CD14-positive monocyte (primary cell): Measurements from ENCODE around the gene CDC42BPB. TPM values are rescaled to one million over a fixed set of nuclear protein-coding genes. Genes with fewer than 3 reads are reported as not detected.

Experiments used
- DNase-seq, 3 donors: peaks; one replicate each; pipeline ENCODE4 v3.0.0-alpha.2; 2011 to 2022
- H2AFZ ChIP-seq: 2 replicates; pipeline ENCODE4 v1.6.0; 2012; ENCODE audit warnings: mild to moderate bottlenecking, low read depth, low read length, inconsistent platforms; ENCODE audit not compliant: insufficient read depth, poor library complexity, severe bottlenecking
- H3K27ac ChIP-seq, 2 donors: 1 replicate in 1 of 2; 2 replicates in 1 of 2; pipeline ENCODE4 v1.5.1; 2012 to 2013; ENCODE audit warnings: low read length in 2 of 2, control low read depth in 1 of 2, inconsistent platforms in 1 of 2, low read depth in 1 of 2, mild to moderate bottlenecking in 1 of 2
- H3K27me3 ChIP-seq, 2 donors: one replicate each; pipeline versions ENCODE4 v1.6.0 to v1.6.1; 2011 to 2013; ENCODE audit warnings: low read length in 2 of 2; ENCODE audit not compliant: control insufficient read depth in 2 of 2, insufficient read depth in 2 of 2
- H3K36me3 ChIP-seq, 2 donors: replicated peaks in 1 of 2; 1 replicate in 1 of 2; 2 replicates in 1 of 2; pipeline versions ENCODE4 v1.5.1 to v1.6.1; 2012 to 2013; ENCODE audit warnings: low read length in 2 of 2, control low read depth in 1 of 2, inconsistent platforms in 1 of 2, mild to moderate bottlenecking in 1 of 2; ENCODE audit not compliant: insufficient read depth in 2 of 2, control insufficient read depth in 1 of 2
- H3K4me1 ChIP-seq, 2 donors: 1 replicate in 1 of 2; 2 replicates in 1 of 2; pipeline versions ENCODE4 v1.5.1 to v1.6.1; 2012 to 2013; ENCODE audit warnings: low read length in 2 of 2, control low read depth in 1 of 2, inconsistent platforms in 1 of 2, mild to moderate bottlenecking in 1 of 2, moderate library complexity in 1 of 2; ENCODE audit not compliant: insufficient read depth in 2 of 2, control insufficient read depth in 1 of 2
- H3K4me2 ChIP-seq: replicated peaks from 2 replicates; pipeline ENCODE3; 2012; ENCODE audit warnings: low read length, moderate library complexity, mild to moderate bottlenecking; ENCODE audit not compliant: poor library complexity, severe bottlenecking; ENCODE audit errors: extremely low read depth
- H3K4me3 ChIP-seq, 3 experiments: fragments of 200-600 bp in 1 of 3; sonication (generic) in 1 of 3; replicated peaks in 1 of 3; 1 replicate in 2 of 3; 2 replicates in 1 of 3; pipeline ENCODE4 v1.5.1; 2011 to 2013; ENCODE audit warnings: low read length in 3 of 3, mild to moderate bottlenecking in 3 of 3, control low read depth in 2 of 3, low read depth in 2 of 3, inconsistent platforms in 1 of 3, moderate library complexity in 1 of 3
- H3K79me2 ChIP-seq: 2 replicates; pipeline ENCODE4 v1.6.0; 2012; ENCODE audit warnings: mild to moderate bottlenecking, control low read depth, inconsistent platforms, low read length, moderate library complexity; ENCODE audit not compliant: insufficient read depth
- H3K9ac ChIP-seq: 2 replicates; pipeline ENCODE4 v1.6.0; 2017; ENCODE audit warnings: low read length, mild to moderate bottlenecking; ENCODE audit not compliant: insufficient read depth, poor library complexity, severe bottlenecking
- H3K9me3 ChIP-seq, 2 donors: replicated peaks in 1 of 2; 1 replicate in 1 of 2; 2 replicates in 1 of 2; pipeline versions ENCODE4 v1.5.1 to v1.6.1; 2012 to 2013; ENCODE audit warnings: low read length in 2 of 2, control low read depth in 1 of 2; ENCODE audit not compliant: control insufficient read depth in 1 of 2, insufficient read depth in 1 of 2
- H4K20me1 ChIP-seq: 2 replicates; pipeline ENCODE4 v1.6.0; 2012; ENCODE audit warnings: mild to moderate bottlenecking, low read length, control low read depth, moderate library complexity; ENCODE audit not compliant: insufficient read depth
- H3K27ac Mint-ChIP-seq, 7 donors: one replicate each; pipeline ENCODE4 v1.8.0; 2020; ENCODE audit warnings: mild to moderate bottlenecking in 7 of 7, mixed read lengths in 7 of 7, moderate library complexity in 6 of 7, inconsistent platforms in 2 of 7
- H3K27me3 Mint-ChIP-seq, 3 donors: one replicate each; pipeline ENCODE4 v1.8.0; 2021 to 2022; ENCODE audit warnings: low read depth in 3 of 3, mild to moderate bottlenecking in 3 of 3, mixed read lengths in 3 of 3, moderate library complexity in 3 of 3, inconsistent platforms in 1 of 3
- H3K36me3 Mint-ChIP-seq, 2 donors: one replicate each; pipeline ENCODE4 v1.8.0; 2020; ENCODE audit warnings: mixed read lengths in 2 of 2, inconsistent platforms in 1 of 2, mild to moderate bottlenecking in 1 of 2
- H3K4me1 Mint-ChIP-seq: one replicate; pipeline ENCODE4 v1.8.0; 2020; ENCODE audit warnings: mild to moderate bottlenecking, mixed read lengths
- H3K4me3 Mint-ChIP-seq, 2 donors: one replicate each; pipeline ENCODE4 v1.8.0; 2020; ENCODE audit warnings: mild to moderate bottlenecking in 2 of 2, mixed read lengths in 2 of 2, moderate library complexity in 1 of 2
- H3K9me3 Mint-ChIP-seq, 7 donors: one replicate each; pipeline ENCODE4 v1.8.0; 2020 to 2022; ENCODE audit warnings: mixed read lengths in 7 of 7, mild to moderate bottlenecking in 6 of 7, moderate library complexity in 6 of 7, inconsistent platforms in 2 of 7
- CTCF ChIP-seq: fragments of 200-600 bp; IDR thresholded peaks from one replicate; pipeline ENCODE4 v1.8.0; 2022; ENCODE audit warnings: antibody characterized with exemption, mild to moderate bottlenecking
- WGBS: methylation state at CpG from one replicate; pipeline ENCODE4 v1.1.5; 2013; ENCODE audit warnings: missing lambda C conversion rate; ENCODE audit not compliant: insufficient coverage; 5-methylcytosine and 5-hydroxymethylcytosine counted together
- intact Hi-C, 2 donors: fragments of 100-400 bp; cut with micrococcal nuclease; formaldehyde crosslinking; loops; one replicate each; pipeline versions ENCODE4 v1.15.0 to v1.15.1; 2023
- polyA plus RNA-seq, 3 donors: library from polyadenylated mRNA; depleted of rRNA in 1 of 3; unstranded in 2 of 3; stranded (reverse) in 1 of 3; fragments of 300-500 nt in 2 of 3; fragments of >200 nt in 1 of 3; fragmentation: Illumina TruSeq in 2 of 3; gene quantifications; 1 replicate in 2 of 3; 2 replicates in 1 of 3; pipeline ENCODE4 v1.2.3, GENCODE V29; 2012 to 2021

The CDC42BPB gene
- polyA plus RNA-seq, 3 donors, result 0.25 to 19.0 (median 0.60) TPM

DNA sequence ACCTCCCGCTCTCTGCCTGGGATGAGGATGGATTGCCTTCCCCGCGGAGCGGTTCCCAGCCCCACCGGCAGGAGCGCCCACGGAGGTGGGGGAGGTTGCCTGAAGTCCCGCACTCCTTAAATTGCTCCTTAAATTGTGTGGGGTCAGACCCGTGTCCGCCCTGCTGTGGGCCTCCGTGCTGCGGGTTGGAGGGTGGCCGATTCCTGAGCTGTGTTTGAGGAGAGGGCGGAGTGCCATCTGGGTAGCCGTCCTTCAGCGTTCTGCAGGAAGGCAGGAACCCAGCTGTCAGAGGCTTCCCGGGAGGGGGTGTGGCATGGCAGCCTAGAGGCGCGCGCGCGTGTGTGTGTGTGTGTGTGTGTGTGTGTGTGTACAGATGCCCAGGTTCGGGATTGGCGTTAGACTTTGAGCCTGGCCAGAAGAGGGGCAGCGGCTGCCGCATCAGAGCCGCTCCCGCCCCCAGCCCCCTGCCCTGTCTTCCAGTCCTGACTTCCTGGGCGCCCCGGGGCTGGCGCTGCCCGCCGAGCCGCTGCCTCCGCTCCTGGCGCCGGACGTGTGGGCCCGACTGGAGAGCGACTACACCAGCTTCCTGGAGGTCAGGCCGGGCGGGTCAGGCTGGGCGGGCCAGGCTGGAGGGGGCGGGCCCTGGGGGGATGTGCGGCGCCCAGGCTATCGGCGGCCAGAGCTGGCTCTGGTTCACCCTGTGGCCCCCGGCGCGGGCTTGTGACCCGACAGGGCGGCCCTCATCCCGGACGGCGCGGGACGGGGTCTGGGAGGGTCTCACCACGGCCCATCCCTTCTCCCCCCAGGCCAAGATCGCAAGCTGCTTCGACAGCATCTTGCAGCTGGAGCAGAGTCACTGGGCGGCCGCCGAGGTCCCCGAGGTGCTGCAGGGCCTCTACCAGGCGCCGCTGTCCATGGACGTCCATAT is 46.4 kb upstream of the CDC42BPB start:
- H3K27me3 Mint-ChIP-seq, result peaks cover 40 to 52% (median 44%) of the 10 kb centered on the region in 3 donors
- no peak overlapping the region for H3K9ac ChIP-seq
- peak overlapping the region; percentile 54 for H3K4me2 ChIP-seq
- no peaks in the 10 kb centered on the region for H4K20me1 ChIP-seq
- H3K4me3 ChIP-seq, result peak overlapping the region in 1 of 3 experiments; percentile 61
- intact Hi-C loops, result loop anchor here (2.0 to 5.0 kb wide), 4 partner anchors 19 to 84 kb away; partner anchors contain the start of gene TNFAIP2 (in 1 of the 2)
- H2AFZ ChIP-seq, result peak overlapping the region; percentile 44
- peaks cover 26% of the 10 kb centered on the region for H3K4me1 Mint-ChIP-seq
- WGBS, result 9% methylated on average over 68 of the region's 68 CpGs
- H3K27ac Mint-ChIP-seq, result peak overlapping the region in 2 of 7 donors; percentile 60 to 65
- H3K4me3 Mint-ChIP-seq, result peak overlapping the region; percentile 56 to 93
- H3K27me3 ChIP-seq, result peaks cover 21 to 38% of the 10 kb centered on the region in 2 donors
- H3K4me1 ChIP-seq, result peaks cover 34 to 55% of the 10 kb centered on the region in 2 donors
- H3K79me2 ChIP-seq, result no peaks in the 10 kb centered on the region
- no peaks in the 10 kb centered on the region for H3K36me3 ChIP-seq
- H3K36me3 Mint-ChIP-seq, result peaks cover 7 to 8% of the 10 kb centered on the region in 2 donors
- peaks cover 0 to 18% (median 5%) of the 10 kb centered on the region in 7 donors for H3K9me3 Mint-ChIP-seq
- H3K9me3 ChIP-seq, result peaks cover 0 to 10% of the 10 kb centered on the region in 2 donors
- no peak overlapping the region for H3K27ac ChIP-seq
- TF ChIP-seq CTCF, result no peak
- DNase-seq, result no peak

- no peak for TF ChIP-seq CTCF
- H3K27me3 ChIP-seq, result peaks cover 21 to 38% of the 10 kb centered on the region in 2 donors
- 35% methylated on average over 39 of the region's 39 CpGs for WGBS
- peaks cover 0 to 10% of the 10 kb centered on the region in 2 donors for H3K9me3 ChIP-seq
- peaks cover 18% of the 10 kb centered on the region for H3K4me1 Mint-ChIP-seq
- no peak overlapping the region for H3K4me2 ChIP-seq
- no peak overlapping the region for H3K4me3 ChIP-seq
- H3K9ac ChIP-seq, result no peak overlapping the region
- H3K27me3 Mint-ChIP-seq, result peaks cover 39 to 52% (median 44%) of the 10 kb centered on the region in 3 donors
- intact Hi-C loops, result loop anchor here in 1 of 2 donors (5.0 kb wide), 2 partner anchors 35 to 85 kb away; no protein-coding TSS in a partner anchor
- H3K36me3 Mint-ChIP-seq, result peaks cover 7 to 8% of the 10 kb centered on the region in 2 donors
- H3K27ac ChIP-seq, result no peak overlapping the region
- H4K20me1 ChIP-seq, result no peaks in the 10 kb centered on the region
- DNase-seq, result no peak
- peaks cover 0 to 18% (median 5%) of the 10 kb centered on the region in 7 donors for H3K9me3 Mint-ChIP-seq
- peaks cover 26 to 45% of the 10 kb centered on the region in 2 donors for H3K4me1 ChIP-seq
- H3K79me2 ChIP-seq, result no peaks in the 10 kb centered on the region
- H2AFZ ChIP-seq, result no peak overlapping the region
- H3K4me3 Mint-ChIP-seq, result peak overlapping the region in 1 of 2 donors; percentile 93
- no peak overlapping the region for H3K27ac Mint-ChIP-seq
- H3K36me3 ChIP-seq, result no peaks in the 10 kb centered on the region
These were observed 45.4 kb upstream of the CDC42BPB start for GRCh38 chr14:103102689-103103260.
